DOHH2 (cell line): ENCODE data around the gene LMOD3.

ENCODE experiments used
- H3F3A ChIP-seq: fragments of 200-600 bp; sonication (generic), shearing (Covaris generic); 2 replicates; pipeline ENCODE4 v1.6.0; 2016; ENCODE audit warnings: antibody characterized with exemption, mild to moderate bottlenecking; ENCODE audit not compliant: control insufficient read depth, insufficient read depth
- H3K27ac ChIP-seq: fragments of 200-600 bp; sonication (generic); 2 replicates; pipeline ENCODE4 v1.5.1; 2014; ENCODE audit warnings: low read depth, mild to moderate bottlenecking, low read length, moderate library complexity
- H3K27me3 ChIP-seq: fragments of 200-600 bp; sonication (generic); 2 replicates; pipeline ENCODE4 v1.6.1; 2014; ENCODE audit warnings: mild to moderate bottlenecking, low read length, mixed read lengths; ENCODE audit not compliant: control insufficient read depth
- H3K36me3 ChIP-seq: fragments of 200-600 bp; sonication (generic); 2 replicates; pipeline ENCODE4 v1.6.1; 2014; ENCODE audit warnings: mild to moderate bottlenecking, low read length, moderate library complexity, mixed read lengths; ENCODE audit not compliant: control insufficient read depth
- H3K4me1 ChIP-seq: fragments of 200-600 bp; sonication (generic); 2 replicates; pipeline ENCODE4 v1.6.1; 2014; ENCODE audit warnings: mild to moderate bottlenecking, low read length, mixed read lengths; ENCODE audit not compliant: control insufficient read depth
- H3K4me2 ChIP-seq: fragments of 200-600 bp; sonication (generic); 2 replicates; pipeline ENCODE4 v1.6.0; 2014; ENCODE audit warnings: mild to moderate bottlenecking, low read length, moderate library complexity
- H3K4me3 ChIP-seq: fragments of 200-600 bp; sonication (generic); 2 replicates; pipeline ENCODE4 v1.5.1; 2014; ENCODE audit warnings: mild to moderate bottlenecking, low read length, mixed read lengths
- H3K79me2 ChIP-seq: fragments of 200-600 bp; sonication (generic); 2 replicates; pipeline ENCODE4 v1.6.1; 2014; ENCODE audit warnings: mild to moderate bottlenecking, low read length, mixed read lengths; ENCODE audit not compliant: control insufficient read depth
- H3K9me2 ChIP-seq: fragments of 200-600 bp; sonication (generic); replicated peaks from 2 replicates; pipeline ENCODE4 v1.6.1; 2014; ENCODE audit warnings: mild to moderate bottlenecking, low read length, mixed read lengths; ENCODE audit not compliant: control insufficient read depth
- H3K9me3 ChIP-seq: fragments of 200-600 bp; sonication (generic); 2 replicates; pipeline ENCODE4 v1.6.1; 2014; ENCODE audit warnings: antibody characterized with exemption, low read length, mixed read lengths; ENCODE audit not compliant: control insufficient read depth, insufficient read depth
- H4K20me1 ChIP-seq: fragments of 200-600 bp; sonication (generic); 2 replicates; pipeline ENCODE4 v1.6.0; 2014; ENCODE audit warnings: low read depth, mild to moderate bottlenecking, antibody characterized with exemption, low read length, moderate library complexity; ENCODE audit not compliant: control insufficient read depth, insufficient read depth
- CTCF ChIP-seq: fragments of 200-600 bp; sonication (generic); IDR thresholded peaks from one replicate; pipeline ENCODE4 v1.5.1; 2014; ENCODE audit warnings: antibody characterized with exemption, mild to moderate bottlenecking, low read depth, low read length; ENCODE audit not compliant: poor library complexity, severe bottlenecking
- EZH2phosphoT487 ChIP-seq: fragments of 200-600 bp; sonication (generic); IDR thresholded peaks from 2 replicates; pipeline ENCODE4 v1.6.1; 2017; ENCODE audit warnings: borderline replicate concordance, mild to moderate bottlenecking, antibody characterized with exemption, low read length, moderate library complexity, mixed read lengths

Gene LMOD3

GRCh38 chr3:69144631-69145245 is 22.3 kb upstream of the LMOD3 start:
- Histone ChIP-seq H3K9me3 (no peaks in the 10 kb centered on the region), H3K27me3 (peaks cover 7% of the 10 kb centered on the region), H3K27ac (no peak overlapping the region), H3K4me3 (no peak overlapping the region), H3K4me1 (no peaks in the 10 kb centered on the region), H3F3A (no peaks in the 10 kb centered on the region), H3K36me3 (no peaks in the 10 kb centered on the region), H3K4me2 (no peak overlapping the region), H4K20me1 (no peaks in the 10 kb centered on the region), H3K9me2 (no peaks in the 10 kb centered on the region), H3K79me2 (no peaks in the 10 kb centered on the region)
- TF ChIP-seq CTCF (no peak), EZH2phosphoT487 (no peak)

- H3K27me3 ChIP-seq: peaks cover 7% of the 10 kb centered on the region
- no peak overlapping the region for H3K4me3 ChIP-seq
- H3K4me2 ChIP-seq: no peak overlapping the region
- no peaks in the 10 kb centered on the region for H3K36me3 ChIP-seq
- H3K9me2 ChIP-seq: no peaks in the 10 kb centered on the region
- no peaks in the 10 kb centered on the region for H3K9me3 ChIP-seq
- H3F3A ChIP-seq: no peaks in the 10 kb centered on the region
- H3K4me1 ChIP-seq: no peaks in the 10 kb centered on the region
- H3K79me2 ChIP-seq: no peaks in the 10 kb centered on the region
- TF ChIP-seq EZH2phosphoT487 (no peak), CTCF (no peak)
- H4K20me1 ChIP-seq: no peaks in the 10 kb centered on the region
- no peak overlapping the region for H3K27ac ChIP-seq
These were observed 21.2 kb upstream of the LMOD3 start for GRCh38 chr3:69143612-69144011.

GRCh38 chr3:69142797-69143454 is 20.5 kb upstream of the LMOD3 start:
- Histone ChIP-seq H3K27me3 (peaks cover 7% of the 10 kb centered on the region), H3F3A (no peaks in the 10 kb centered on the region), H3K36me3 (no peaks in the 10 kb centered on the region), H4K20me1 (no peaks in the 10 kb centered on the region), H3K9me2 (no peaks in the 10 kb centered on the region), H3K4me1 (no peaks in the 10 kb centered on the region), H3K9me3 (no peaks in the 10 kb centered on the region), H3K79me2 (no peaks in the 10 kb centered on the region), H3K27ac (no peak overlapping the region), H3K4me3 (no peak overlapping the region), H3K4me2 (no peak overlapping the region)
- TF ChIP-seq CTCF (no peak), EZH2phosphoT487 (no peak)
